ENCODE measurements around the gene LRRC28.

- no peak for TF ChIP-seq POLR2AphosphoS5 (IDR thresholded peaks at IDR 0.05)
- TF ChIP-seq POLR2A (IDR thresholded peaks at IDR 0.05; ENCODE audit: low read depth): no peak
- no peak for TF ChIP-seq CTCF (IDR thresholded peaks at IDR 0.05)
Measured at GRCh38 chr15:99385005-99385669, 133.9 kb downstream of the LRRC28 start.

Measured in esophagus muscularis mucosa (tissue), 3 donors.